HG03159 (cell line): Measurements from ENCODE around the gene PRCP.

Source experiments
- ATAC-seq: cut with Tn5 transposase; IDR thresholded peaks from one replicate; pipeline ENCODE4 v1.9.1; 2021; ENCODE audit warnings: mild to moderate bottlenecking, moderate library complexity; ENCODE audit not compliant: unreplicated experiment

The PRCP gene

GRCh38 chr11:82787981-82788380, 112.2 kb downstream of the PRCP start:
- ATAC-seq = no peak

- ATAC-seq = no peak
Observed at GRCh38 chr11:82786836-82787235, 113.4 kb downstream of the PRCP start.

GRCh38 chr11:82786001-82786400, 114.2 kb downstream of the PRCP start:
- ATAC-seq = no peak

GRCh38 chr11:82782825-82783374, 117.3 kb downstream of the PRCP start:
- no peak for ATAC-seq

- no peak for ATAC-seq
Observed at GRCh38 chr11:82778776-82779175, 121.5 kb downstream of the PRCP start.

- no peak for ATAC-seq
Observed at GRCh38 chr11:82776377-82776776, 123.9 kb downstream of the PRCP start.

- ATAC-seq = peak; percentile 100
Observed at GRCh38 chr11:82775736-82776346, 124.4 kb downstream of the PRCP start.

- ATAC-seq = no peak
Observed at GRCh38 chr11:82775218-82775617, 125.0 kb downstream of the PRCP start.
